Hindlimb muscle (tissue), 1 donor: ENCODE measurements around the gene SOX5. TPM values are rescaled to one million over a fixed set of nuclear protein-coding genes. Genes with fewer than 3 reads are reported as not detected.
"Not testable (repeated sequence)": the region's sequence is repeated elsewhere in the genome, so short reads cannot be mapped to it uniquely, and the experiment has no call there.

Experiments
- DNase-seq: peaks from one replicate; pipeline ENCODE4 v3.0.0-alpha.2; 2013
- polyA plus RNA-seq: library from polyadenylated mRNA; unstranded; fragments of 120-200 nt; gene quantifications from one replicate; pipeline ENCODE4 v1.2.1, GENCODE V29; 2013; ENCODE audit not compliant: insufficient read length

The SOX5 gene
- polyA plus RNA-seq, 1 donor = 1.6 TPM

DNA sequence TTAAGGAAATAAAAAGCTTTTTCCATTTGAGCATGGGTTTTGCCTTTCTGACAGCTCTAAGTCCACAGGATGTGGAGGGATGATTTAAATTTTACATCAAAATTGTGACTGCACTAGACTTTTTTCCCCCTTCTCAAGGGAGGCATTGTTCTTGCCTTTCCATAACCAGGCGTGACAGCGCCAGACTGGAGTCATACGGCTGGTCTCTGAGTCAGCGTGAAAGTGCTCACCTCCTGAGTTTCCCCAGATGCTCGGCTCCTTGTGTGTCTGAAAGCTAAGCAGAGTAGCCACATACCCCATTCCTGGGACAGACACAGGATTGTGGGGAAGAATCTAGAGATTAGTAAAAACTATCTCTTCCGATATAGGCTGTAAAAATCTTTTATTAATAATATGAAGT is 43.1 kb downstream of the SOX5 start:
- DNase-seq = no peak

DNA sequence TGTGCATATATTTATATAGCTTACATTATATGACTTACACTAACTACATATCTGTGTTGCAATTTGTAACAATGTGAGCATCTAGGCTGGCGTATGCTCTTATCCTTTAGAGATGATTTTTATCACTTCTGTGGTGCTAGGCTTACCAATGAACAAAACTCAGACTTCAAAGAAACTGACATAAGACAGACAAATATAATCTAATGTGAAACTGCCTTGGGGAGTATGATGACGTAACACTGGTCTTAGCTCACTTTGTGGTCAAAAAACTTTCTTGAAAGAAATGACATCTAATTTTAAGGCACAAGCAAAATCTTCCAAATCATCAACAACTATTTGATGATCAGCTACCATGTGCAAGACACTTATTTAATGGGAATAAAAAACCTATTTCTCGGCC is 50.0 kb downstream of the SOX5 start:
- DNase-seq = no peak

GRCh38 chr12:23898121-23898520 is 51.3 kb downstream of the SOX5 start:
- DNase-seq = no peak

DNA sequence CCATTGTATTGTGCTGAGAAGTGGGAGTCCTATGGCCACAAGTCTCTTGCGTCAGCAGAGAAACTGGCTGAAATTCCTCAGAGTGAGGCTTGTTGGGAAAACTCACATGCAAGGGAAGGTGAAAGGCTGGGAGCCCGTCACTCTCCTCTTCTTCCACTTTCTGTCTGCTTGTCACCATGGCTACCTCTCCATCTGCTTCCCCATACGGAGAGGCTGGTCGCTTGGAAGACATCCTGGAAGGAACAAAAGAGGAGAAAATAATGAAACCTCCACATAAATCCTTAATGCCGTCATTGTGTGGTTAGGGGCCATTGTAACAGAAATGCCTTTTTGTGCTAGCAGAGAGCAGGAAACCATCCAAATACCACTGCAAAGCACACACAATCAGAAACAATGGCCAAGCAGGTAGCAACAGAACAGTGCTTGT is 53.7 kb downstream of the SOX5 start:
- no peak for DNase-seq

DNA sequence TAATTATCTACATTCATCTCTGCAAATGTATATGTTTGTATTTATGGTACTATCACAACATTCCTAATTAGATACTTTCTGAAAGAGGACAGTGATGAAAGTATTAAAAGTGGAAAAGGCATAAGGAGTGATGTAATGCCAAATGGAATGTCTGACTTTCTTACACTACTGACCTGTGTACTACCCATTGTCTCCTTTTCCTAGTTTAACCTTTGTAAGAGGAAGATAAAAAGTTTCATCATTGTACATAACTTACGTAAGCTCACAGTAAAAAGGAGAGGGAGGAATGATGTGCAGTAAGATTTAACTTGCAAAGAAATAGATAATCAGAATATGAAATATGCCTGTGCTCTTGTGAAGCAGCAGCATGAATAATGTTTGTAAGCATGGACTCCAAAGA is 55.9 kb downstream of the SOX5 start:
- DNase-seq = no peak

GRCh38 chr12:23891115-23891514 is 58.4 kb downstream of the SOX5 start:
- no peak for DNase-seq

DNA sequence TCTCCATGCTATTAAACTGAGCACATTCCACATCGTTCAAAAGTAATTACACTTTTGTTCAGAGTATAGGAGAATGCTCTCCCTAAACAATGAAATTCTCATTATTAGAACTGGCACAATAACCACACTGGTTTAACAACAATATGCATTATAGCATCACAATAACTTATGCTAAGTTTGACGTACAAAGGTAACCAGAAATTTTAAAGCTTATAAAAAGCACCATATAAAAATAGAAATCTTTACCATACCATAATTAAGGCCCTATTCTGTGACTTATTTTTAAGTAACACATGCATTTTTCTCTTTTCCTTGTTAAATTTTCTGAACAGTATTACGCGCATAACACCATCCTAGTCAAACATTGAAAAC is 60.4 kb downstream of the SOX5 start:
- DNase-seq = no peak

GRCh38 chr12:23888396-23889068 is 60.9 kb downstream of the SOX5 start:
- no peak for DNase-seq

- DNase-seq = no peak
Measured at GRCh38 chr12:23887055-23887835, 62.2 kb downstream of the SOX5 start.

- DNase-seq = no peak
Measured at GRCh38 chr12:23885394-23885793, 64.1 kb downstream of the SOX5 start.

- DNase-seq = no peak
Measured at GRCh38 chr12:23884909-23885308, 64.6 kb downstream of the SOX5 start.

GRCh38 chr12:23880988-23881387 is 68.5 kb downstream of the SOX5 start:
- no peak for DNase-seq

DNA sequence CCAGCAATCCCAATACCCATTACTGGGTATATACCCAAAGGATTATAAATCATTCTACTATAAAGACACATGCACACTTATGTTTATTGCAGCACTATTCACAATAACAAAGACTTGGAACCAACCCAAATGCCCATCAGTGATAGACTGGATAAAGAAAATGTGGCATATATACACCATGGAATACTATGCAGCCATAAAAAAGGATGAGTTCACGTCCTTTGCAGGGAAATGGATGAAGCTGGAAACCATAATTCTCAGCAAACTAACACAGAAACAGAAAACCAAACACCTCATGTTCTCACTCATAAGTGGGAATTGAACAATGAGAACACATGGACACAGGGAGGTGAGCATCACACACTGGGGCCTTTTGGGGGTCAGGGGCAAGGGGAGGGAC is 72.9 kb downstream of the SOX5 start:
- DNase-seq = not testable (repeated sequence)

DNA sequence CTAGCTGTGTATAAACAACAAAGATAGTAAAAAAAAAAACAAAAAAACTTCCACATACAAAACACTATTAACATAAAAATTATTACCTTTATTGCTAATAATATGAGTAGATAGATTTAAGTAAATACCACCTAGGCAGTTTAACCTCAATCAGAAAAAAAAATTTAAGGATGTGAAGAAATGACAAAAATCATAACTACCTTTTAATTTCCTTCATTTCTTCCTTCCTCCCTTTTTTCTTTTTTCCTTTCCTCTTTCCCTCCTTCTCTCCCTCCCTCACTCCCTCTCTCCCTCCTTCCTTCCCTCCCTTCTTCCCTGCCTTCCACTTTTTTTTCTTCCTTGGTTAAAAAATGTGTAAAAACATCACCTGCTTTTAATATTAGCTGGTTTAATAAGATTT is 81.7 kb downstream of the SOX5 start:
- DNase-seq = no peak

GRCh38 chr12:23862701-23863100 is 86.8 kb downstream of the SOX5 start:
- DNase-seq = no peak

- DNase-seq = no peak
Measured at GRCh38 chr12:23860019-23860418, 89.5 kb downstream of the SOX5 start.

- no peak for DNase-seq
Measured at GRCh38 chr12:23857178-23857577, 92.3 kb downstream of the SOX5 start.

- DNase-seq = no peak
Measured at GRCh38 chr12:23855813-23856212, 93.7 kb downstream of the SOX5 start.

DNA sequence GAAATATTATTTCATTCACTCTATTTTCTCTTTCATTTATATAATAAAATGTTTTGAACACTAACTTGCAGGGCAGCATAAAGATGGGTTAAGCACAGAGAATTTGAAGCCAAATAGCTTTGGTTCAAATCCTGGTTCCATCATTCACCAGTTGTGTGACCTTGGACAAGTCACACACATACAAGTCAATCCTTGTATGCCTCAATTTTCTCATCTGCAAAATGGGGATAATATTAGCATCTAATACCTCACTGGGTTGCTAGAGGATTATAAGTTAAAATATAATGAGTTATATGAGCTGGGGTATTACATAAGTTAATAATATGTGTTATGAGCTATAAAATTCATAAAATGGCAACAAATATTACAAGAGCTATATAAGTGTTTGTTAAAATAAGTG is 94.9 kb downstream of the SOX5 start:
- no peak for DNase-seq

GRCh38 chr12:23853640-23854039 is 95.8 kb downstream of the SOX5 start:
- DNase-seq = no peak

DNA sequence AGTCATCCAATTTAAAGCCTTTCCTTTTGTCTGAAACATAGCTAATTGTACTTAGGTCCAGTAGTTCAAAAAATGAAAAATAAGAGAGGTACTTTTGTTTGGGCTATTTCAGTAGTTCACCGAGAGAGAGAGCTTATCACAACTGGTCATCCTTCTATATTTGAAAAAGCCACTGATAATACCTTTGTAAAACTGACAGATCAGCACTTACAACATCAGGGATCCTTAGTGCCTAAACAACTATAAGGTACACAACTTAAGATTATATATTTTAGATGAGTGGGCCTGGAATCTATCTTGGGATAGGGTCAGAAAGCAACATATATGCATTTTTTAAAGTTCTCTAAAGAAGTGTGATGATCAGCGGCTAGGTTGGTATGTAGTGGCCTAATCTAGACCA is 97.9 kb downstream of the SOX5 start:
- DNase-seq = no peak

DNA sequence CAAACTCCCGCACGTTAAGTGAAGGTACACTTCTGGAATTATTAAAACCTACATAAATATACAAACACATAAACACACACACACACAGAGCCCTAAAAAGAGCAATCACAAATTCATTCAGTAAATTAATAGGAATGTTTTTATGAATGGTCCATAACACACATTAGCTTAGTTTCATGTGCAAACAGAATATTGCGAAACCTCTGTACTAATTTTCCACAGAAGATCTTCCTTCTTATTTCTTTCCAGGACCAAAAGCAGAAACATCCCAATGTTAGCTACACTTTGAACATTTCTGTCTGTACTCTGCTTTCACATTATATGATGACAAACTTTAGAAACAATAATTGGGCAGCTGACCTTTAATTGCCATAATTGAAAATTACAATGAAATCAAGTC is 101.6 kb downstream of the SOX5 start:
- no peak for DNase-seq

DNA sequence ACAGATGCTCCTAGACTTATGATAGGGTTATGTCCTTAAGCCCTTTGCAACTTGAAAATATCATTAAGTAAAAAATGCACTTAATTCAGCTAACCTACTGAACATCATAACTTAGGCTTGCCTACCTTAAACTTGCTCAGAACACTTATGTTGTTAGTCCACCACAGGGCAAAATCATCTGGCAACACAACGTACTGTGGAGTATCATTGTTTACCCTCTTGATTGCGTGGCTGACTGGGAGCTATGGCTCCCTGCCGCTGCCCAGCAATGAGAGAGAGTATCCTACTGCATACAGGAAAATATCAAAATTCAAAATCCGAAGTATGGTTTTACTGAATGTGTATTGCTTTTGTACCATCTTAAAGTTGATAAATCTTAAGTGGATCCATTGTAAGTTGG is 105.5 kb downstream of the SOX5 start:
- no peak for DNase-seq

GRCh38 chr12:23834076-23834475 is 115.4 kb downstream of the SOX5 start:
- DNase-seq = no peak

DNA sequence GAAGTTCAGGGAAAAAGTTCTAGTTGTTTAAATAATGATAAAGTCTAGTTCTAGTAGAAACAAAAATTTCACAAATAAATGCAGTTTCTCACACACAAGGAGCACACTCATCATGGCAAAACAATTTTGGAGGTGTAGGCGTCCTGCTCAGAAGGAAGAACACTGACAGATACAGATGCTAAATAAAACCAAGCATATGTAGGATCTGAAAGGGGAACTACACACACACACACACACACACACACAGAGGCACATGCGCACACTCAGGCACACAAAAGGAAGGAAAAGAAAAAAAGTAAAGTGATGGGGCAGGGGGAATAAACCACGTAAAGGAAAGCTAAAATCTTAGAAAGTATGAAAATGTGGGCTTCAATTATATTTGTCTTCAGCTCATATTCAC is 117.7 kb downstream of the SOX5 start:
- DNase-seq = no peak
